Small intestine (tissue), 7 donors: Measurements from ENCODE around the gene ATP2A2. TPM values are rescaled to one million over a fixed set of nuclear protein-coding genes. Genes with fewer than 3 reads are reported as not detected.

ENCODE experiments used
- DNase-seq, 2 donors: peaks; one replicate each; pipeline versions ENCODE4 v3.0.0 to v3.0.0-alpha.2; 2013
- FAIRE-seq: peaks from 2 replicates; lab custom pipeline; 2012; peaks lifted over from hg19 to GRCh38; lab: Jason Lieb, UNC
- H3K27ac ChIP-seq, 3 donors: one replicate each; pipeline ENCODE4 v1.5.1; 2013; ENCODE audit warnings: low read length in 2 of 3, mild to moderate bottlenecking in 2 of 3, control low read depth in 1 of 3, inconsistent platforms in 1 of 3, low read depth in 1 of 3, moderate library complexity in 1 of 3
- H3K27me3 ChIP-seq, 3 donors: one replicate each; pipeline ENCODE4 v1.6.1; 2013; ENCODE audit warnings: low read length in 3 of 3, inconsistent platforms in 1 of 3; ENCODE audit not compliant: control insufficient read depth in 3 of 3, insufficient read depth in 3 of 3
- H3K36me3 ChIP-seq, 3 donors: one replicate each; pipeline ENCODE4 v1.6.1; 2013; ENCODE audit warnings: low read length in 3 of 3, inconsistent platforms in 1 of 3, low read depth in 1 of 3, mild to moderate bottlenecking in 1 of 3, moderate library complexity in 1 of 3; ENCODE audit not compliant: control insufficient read depth in 3 of 3, insufficient read depth in 2 of 3
- H3K4me1 ChIP-seq, 3 donors: one replicate each; pipeline ENCODE4 v1.6.1; 2013; ENCODE audit warnings: low read length in 2 of 3, inconsistent platforms in 1 of 3, low read depth in 1 of 3, mild to moderate bottlenecking in 1 of 3, moderate library complexity in 1 of 3; ENCODE audit not compliant: control insufficient read depth in 3 of 3, insufficient read depth in 2 of 3
- H3K4me3 ChIP-seq, 3 donors: one replicate each; pipeline ENCODE4 v1.5.1; 2013; ENCODE audit warnings: low read length in 3 of 3, control low read depth in 1 of 3, inconsistent platforms in 1 of 3, low read depth in 1 of 3, mild to moderate bottlenecking in 1 of 3, moderate library complexity in 1 of 3
- H3K9me3 ChIP-seq, 2 donors: one replicate each; pipeline ENCODE4 v1.6.1; 2013; ENCODE audit warnings: low read depth in 1 of 2, low read length in 1 of 2; ENCODE audit not compliant: control insufficient read depth in 2 of 2, insufficient read depth in 1 of 2
- WGBS, 3 donors: extraction: QIAGEN DNeasy Blood & Tissue Kit; methylation state at CpG; one replicate each; pipeline ENCODE4 v1.1.7; 2013; 5-methylcytosine and 5-hydroxymethylcytosine counted together
- polyA plus RNA-seq, 4 donors: library from polyadenylated mRNA; stranded (reverse) in 3 of 4; unstranded in 1 of 4; fragments of 200-250 nt in 3 of 4; fragments of 120-200 nt in 1 of 4; gene quantifications; one replicate each; pipeline versions ENCODE4 v1.2.1 to v1.2.3, GENCODE V29; 2013
- donor health status: healthy with polysubstance abuse.
- donor health status: control.
- donor health status: control.
- donor health status: Bipolar disorder and iron deficiency.
- donor health status: healthy.

ATP2A2 gene
- polyA plus RNA-seq, 4 donors, result 14.8 to 134 (median 61.2) TPM

GRCh38 chr12:110312581-110313360 lies 31.7 kb downstream of the ATP2A2 start:
- H3K36me3 ChIP-seq, result peaks cover 0 to 43% (median 3%) of the 10 kb centered on the region in 3 donors
- H3K27me3 ChIP-seq, result no peaks in the 10 kb centered on the region
- no peaks in the 10 kb centered on the region for H3K9me3 ChIP-seq
- H3K27ac ChIP-seq, result peak overlapping the region in 2 of 3 donors; percentile 21 to 33
- H3K4me1 ChIP-seq, result peaks cover 0 to 12% (median 5%) of the 10 kb centered on the region in 3 donors
- DNase-seq (peak in 1 of 2 donors; percentile 37), FAIRE-seq (no peak)
- 79 to 96% (median 87%) methylated on average over 9 to 10 of the region's 10 CpGs for whole genome bisulfite sequencing, 3 donors
- no peak overlapping the region for H3K4me3 ChIP-seq

GRCh38 chr12:110314308-110314707 lies 33.3 kb downstream of the ATP2A2 start:
- DNase-seq (peak; percentile 25 to 57), FAIRE-seq (no peak)
- 11 to 42% (median 26%) methylated on average over 2 of the region's 2 CpGs for whole genome bisulfite sequencing, 3 donors
- H3K36me3 ChIP-seq, result peaks cover 2 to 44% (median 3%) of the 10 kb centered on the region in 3 donors
- H3K4me1 ChIP-seq, result peaks cover 0 to 12% (median 5%) of the 10 kb centered on the region in 3 donors
- no peak overlapping the region for H3K4me3 ChIP-seq
- H3K27me3 ChIP-seq, result no peaks in the 10 kb centered on the region
- peak overlapping the region in 2 of 3 donors; percentile 58 to 64 for H3K27ac ChIP-seq
- H3K9me3 ChIP-seq, result no peaks in the 10 kb centered on the region

- 46 to 51% (median 49%) methylated on average over 4 of the region's 4 CpGs for WGBS, 3 donors
- FAIRE-seq, result no peak
- peak overlapping the region in 1 of 3 donors; percentile 4 for H3K27ac ChIP-seq
Observed at GRCh38 chr12:110316861-110317260, 35.8 kb downstream of the ATP2A2 start.

GRCh38 chr12:110317911-110318310 lies 36.9 kb downstream of the ATP2A2 start:
- 60 to 64% (median 63%) methylated on average over 2 of the region's 2 CpGs for WGBS, 3 donors
- Histone ChIP-seq H3K27ac (peak overlapping the region in 1 of 3 donors; percentile 11), H3K36me3 (peaks cover 4 to 34% (median 4%) of the 10 kb centered on the region in 3 donors), H3K4me1 (peaks cover 0 to 8% (median 5%) of the 10 kb centered on the region in 3 donors), H3K27me3 (no peaks in the 10 kb centered on the region), H3K4me3 (no peak overlapping the region), H3K9me3 (no peaks in the 10 kb centered on the region)
- DNase-seq (no peak), FAIRE-seq (no peak)

More at GRCh38 chr12:110316861-110317260, 35.8 kb downstream of the ATP2A2 start:
- Histone ChIP-seq H3K4me1 (peaks cover 0 to 8% (median 5%) of the 10 kb centered on the region in 3 donors), H3K36me3 (peaks cover 3 to 35% (median 4%) of the 10 kb centered on the region in 3 donors), H3K4me3 (no peak overlapping the region), H3K27me3 (no peaks in the 10 kb centered on the region), H3K9me3 (no peaks in the 10 kb centered on the region)
- no peak for DNase-seq

- Histone ChIP-seq H3K4me1 (peaks cover 0 to 5% (median 0%) of the 10 kb centered on the region in 3 donors), H3K36me3 (peaks cover 4 to 41% (median 5%) of the 10 kb centered on the region in 3 donors), H3K9me3 (no peaks in the 10 kb centered on the region), H3K27ac (no peak overlapping the region), H3K27me3 (no peaks in the 10 kb centered on the region), H3K4me3 (no peak overlapping the region)
- FAIRE-seq, result no peak
- WGBS, 3 donors, result 72 to 85% (median 78%) methylated on average over 3 of the region's 3 CpGs
- DNase-seq, result peak in 1 of 2 donors; percentile 51
Observed at GRCh38 chr12:110320550-110320949, 39.5 kb downstream of the ATP2A2 start.

GRCh38 chr12:110329710-110330109 lies 48.7 kb downstream of the ATP2A2 start:
- no peak for FAIRE-seq
- Histone ChIP-seq H3K27ac (no peak overlapping the region), H3K4me1 (peaks cover 0 to 1% (median 0%) of the 10 kb centered on the region in 3 donors), H3K9me3 (no peaks in the 10 kb centered on the region), H3K4me3 (no peak overlapping the region), H3K27me3 (no peaks in the 10 kb centered on the region), H3K36me3 (peaks cover 27 to 52% (median 28%) of the 10 kb centered on the region in 3 donors)
- 84 to 93% (median 92%) methylated on average over 4 of the region's 4 CpGs for WGBS, 3 donors
- no peak for DNase-seq

GRCh38 chr12:110330124-110330523 lies 49.1 kb downstream of the ATP2A2 start:
- Histone ChIP-seq H3K4me3 (no peak overlapping the region), H3K27me3 (no peaks in the 10 kb centered on the region), H3K36me3 (peaks cover 31 to 53% (median 31%) of the 10 kb centered on the region in 3 donors), H3K4me1 (no peaks in the 10 kb centered on the region), H3K9me3 (no peaks in the 10 kb centered on the region), H3K27ac (no peak overlapping the region)
- FAIRE-seq (no peak), DNase-seq (no peak)
- WGBS, 3 donors, result 83 to 85% (median 84%) methylated on average over 3 of the region's 3 CpGs

- H3K27ac ChIP-seq, result no peak overlapping the region
- no peak overlapping the region for H3K4me3 ChIP-seq
Observed at GRCh38 chr12:110330544-110330943, 49.5 kb downstream of the ATP2A2 start.

More at GRCh38 chr12:110330544-110330943, 49.5 kb downstream of the ATP2A2 start:
- Histone ChIP-seq H3K27me3 (no peaks in the 10 kb centered on the region), H3K36me3 (peaks cover 31 to 53% (median 34%) of the 10 kb centered on the region in 3 donors), H3K9me3 (no peaks in the 10 kb centered on the region), H3K4me1 (no peaks in the 10 kb centered on the region)
- no peak for DNase-seq
- no peak for FAIRE-seq
